Natural killer cell (primary cell): ENCODE data around the gene DCHS2. TPM values are rescaled to one million over a fixed set of nuclear protein-coding genes. Genes with fewer than 3 reads are reported as not detected.

Source experiments
- ATAC-seq, 3 donors: fragments of 150-1000 bp in 2 of 3; fragments of 200-7000 bp in 1 of 3; cut with Tn5 transposase; 1 replicate in 1 of 3; 2 replicates in 2 of 3; pipeline ENCODE4 v1.10.0; 2021; ENCODE audit warnings: mild to moderate bottlenecking in 2 of 3, moderate library complexity in 2 of 3
- DNase-seq, 2 donors: peaks; one replicate each; pipeline versions ENCODE4 v3.0.0 to v3.0.0-alpha.2; 2013 to 2021; ENCODE audit warnings: mixed read lengths in 1 of 2
- H3K27ac ChIP-seq: one replicate; pipeline ENCODE4 v1.5.1; 2013; ENCODE audit warnings: mild to moderate bottlenecking, low read length
- H3K27me3 ChIP-seq: one replicate; pipeline ENCODE4 v1.6.1; 2013; ENCODE audit warnings: low read length; ENCODE audit not compliant: control insufficient read depth, insufficient read depth
- H3K36me3 ChIP-seq: one replicate; pipeline ENCODE4 v1.6.1; 2013; ENCODE audit warnings: low read length; ENCODE audit not compliant: control insufficient read depth, insufficient read depth
- H3K4me1 ChIP-seq: one replicate; pipeline ENCODE4 v1.6.1; 2013; ENCODE audit warnings: low read length; ENCODE audit not compliant: control insufficient read depth, insufficient read depth
- H3K4me3 ChIP-seq: one replicate; pipeline ENCODE4 v1.5.1; 2013; ENCODE audit warnings: low read length
- H3K9me3 ChIP-seq: one replicate; pipeline ENCODE4 v1.6.1; 2013; ENCODE audit warnings: low read length; ENCODE audit not compliant: control insufficient read depth, insufficient read depth
- H3K27ac Mint-ChIP-seq, 2 donors: one replicate each; pipeline ENCODE4 v1.8.0; 2022; ENCODE audit warnings: mild to moderate bottlenecking in 2 of 2, mixed read lengths in 2 of 2, moderate library complexity in 1 of 2
- H3K27me3 Mint-ChIP-seq, 2 donors: one replicate each; pipeline ENCODE4 v1.8.0; 2022; ENCODE audit warnings: low read depth in 2 of 2, mixed read lengths in 2 of 2
- H3K36me3 Mint-ChIP-seq: one replicate; pipeline ENCODE4 v1.8.0; 2022; ENCODE audit warnings: mixed read lengths
- H3K4me1 Mint-ChIP-seq, 2 donors: one replicate each; pipeline ENCODE4 v1.8.0; 2022; ENCODE audit warnings: mixed read lengths in 2 of 2
- H3K4me3 Mint-ChIP-seq: one replicate; pipeline ENCODE4 v1.8.0; 2022; ENCODE audit warnings: mild to moderate bottlenecking, moderate library complexity, mixed read lengths
- H3K9me3 Mint-ChIP-seq, 2 donors: one replicate each; pipeline ENCODE4 v1.8.0; 2022; ENCODE audit warnings: mixed read lengths in 2 of 2
- CTCF ChIP-seq: fragments of 200-600 bp; IDR thresholded peaks from one replicate; pipeline ENCODE4 v1.8.0; 2022; ENCODE audit warnings: antibody characterized with exemption
- WGBS: methylation state at CpG from one replicate; pipeline ENCODE4 v1.1.7; 2013; ENCODE audit warnings: missing lambda C conversion rate; ENCODE audit not compliant: insufficient coverage; 5-methylcytosine and 5-hydroxymethylcytosine counted together
- intact Hi-C: fragments of 100-400 bp; cut with micrococcal nuclease; formaldehyde crosslinking; loops from one replicate; pipeline ENCODE4 v1.14.2; 2022
- total RNA-seq, 4 donors: library from RNA; stranded (reverse); fragments of 120-200 nt in 1 of 4; gene quantifications; one replicate each; pipeline versions ENCODE4 v1.2.3 to v1.2.4, GENCODE V29; 2013 to 2022

Gene DCHS2
- total RNA-seq, 3 donors from 2014 or later (not counting 1 experiment from before 2014, with no cell fraction given): not detected

- H3K4me1 ChIP-seq: no peaks in the 10 kb centered on the region
- no peaks in the 10 kb centered on the region for H3K36me3 ChIP-seq
- Mint-ChIP-seq H3K27me3 (peaks cover 10 to 24% of the 10 kb centered on the region in 2 donors), H3K36me3 (no peaks in the 10 kb centered on the region), H3K9me3 (no peaks in the 10 kb centered on the region), H3K27ac (no peak overlapping the region), H3K4me3 (no peak overlapping the region), H3K4me1 (no peaks in the 10 kb centered on the region)
- 82% methylated on average over 2 of the region's 2 CpGs for WGBS
- no peaks in the 10 kb centered on the region for H3K9me3 ChIP-seq
- intact Hi-C loops: no loop called here
- DNase-seq: no peak
- TF ChIP-seq CTCF: no peak
- no peak for ATAC-seq
- H3K27me3 ChIP-seq: no peaks in the 10 kb centered on the region
- no peak overlapping the region for H3K27ac ChIP-seq
- no peak overlapping the region for H3K4me3 ChIP-seq
These were observed 37.3 kb upstream of the DCHS2 start for GRCh38 chr4:154528869-154529268.

- H3K9me3 ChIP-seq: no peaks in the 10 kb centered on the region
- H3K4me1 ChIP-seq: no peaks in the 10 kb centered on the region
- Mint-ChIP-seq H3K27ac (no peak overlapping the region), H3K27me3 (peaks cover 12 to 34% of the 10 kb centered on the region in 2 donors), H3K9me3 (no peaks in the 10 kb centered on the region), H3K4me3 (no peak overlapping the region), H3K36me3 (no peaks in the 10 kb centered on the region), H3K4me1 (no peaks in the 10 kb centered on the region)
- 77% methylated on average over 4 of the region's 4 CpGs for WGBS
- TF ChIP-seq CTCF: no peak
- H3K27ac ChIP-seq: no peak overlapping the region
- ATAC-seq (no peak), DNase-seq (no peak)
- H3K36me3 ChIP-seq: no peaks in the 10 kb centered on the region
- H3K27me3 ChIP-seq: no peaks in the 10 kb centered on the region
- no peak overlapping the region for H3K4me3 ChIP-seq
- intact Hi-C loops: no loop called here
These were observed 35.7 kb upstream of the DCHS2 start for GRCh38 chr4:154527308-154527707.

- Mint-ChIP-seq H3K36me3 (no peaks in the 10 kb centered on the region), H3K27ac (no peak overlapping the region), H3K4me1 (no peaks in the 10 kb centered on the region), H3K27me3 (peaks cover 12 to 43% of the 10 kb centered on the region in 2 donors), H3K4me3 (no peak overlapping the region), H3K9me3 (no peaks in the 10 kb centered on the region)
- WGBS: 13% methylated on average over 2 of the region's 2 CpGs
- no peaks in the 10 kb centered on the region for H3K27me3 ChIP-seq
- ATAC-seq (no peak), DNase-seq (no peak)
- no peak overlapping the region for H3K27ac ChIP-seq
- TF ChIP-seq CTCF: no peak
- no peak overlapping the region for H3K4me3 ChIP-seq
- intact Hi-C loops: no loop called here
- no peaks in the 10 kb centered on the region for H3K9me3 ChIP-seq
- no peaks in the 10 kb centered on the region for H3K36me3 ChIP-seq
- no peaks in the 10 kb centered on the region for H3K4me1 ChIP-seq
These were observed 34.6 kb upstream of the DCHS2 start for GRCh38 chr4:154526151-154526550.

GRCh38 chr4:154521607-154522006, 30.0 kb upstream of the DCHS2 start:
- no peaks in the 10 kb centered on the region for H3K4me1 ChIP-seq
- no peak overlapping the region for H3K27ac ChIP-seq
- Mint-ChIP-seq H3K4me3 (no peak overlapping the region), H3K27ac (no peak overlapping the region), H3K27me3 (peaks cover 8 to 59% of the 10 kb centered on the region in 2 donors), H3K36me3 (no peaks in the 10 kb centered on the region), H3K4me1 (no peaks in the 10 kb centered on the region), H3K9me3 (no peaks in the 10 kb centered on the region)
- intact Hi-C loops: no loop called here
- DNase-seq (no peak), ATAC-seq (no peak)
- no peak for TF ChIP-seq CTCF
- no peaks in the 10 kb centered on the region for H3K9me3 ChIP-seq
- H3K27me3 ChIP-seq: no peaks in the 10 kb centered on the region
- no peaks in the 10 kb centered on the region for H3K36me3 ChIP-seq
- H3K4me3 ChIP-seq: no peak overlapping the region
